SK-N-MC (cell line): ENCODE measurements around the gene SLC5A5.

Source experiments
- DNase-seq: peaks from one replicate; pipeline ENCODE4 v3.0.0-alpha.2; 2011; ENCODE audit warnings: low read depth, low spot score
- H3K27ac ChIP-seq: fragments of 200-600 bp; sonication (generic); 2 replicates; pipeline ENCODE4 v1.5.1; 2016; ENCODE audit warnings: mixed run types
- H3K36me3 ChIP-seq: fragments of 200-600 bp; sonication (generic); 2 replicates; pipeline ENCODE4 v1.6.1; 2017; ENCODE audit warnings: antibody characterized with exemption, low read length, mixed read lengths; ENCODE audit not compliant: insufficient read depth
- H3K4me3 ChIP-seq: fragments of 200-600 bp; sonication (generic); 2 replicates; pipeline ENCODE4 v1.5.1; 2016
- H3K9ac ChIP-seq: fragments of 200-600 bp; sonication (generic); 2 replicates; pipeline ENCODE4 v1.8.0; 2017; ENCODE audit warnings: mixed run types, mixed read lengths; ENCODE audit not compliant: insufficient read length
- H3K9me3 ChIP-seq: fragments of 200-600 bp; sonication (generic); 2 replicates; pipeline ENCODE4 v1.6.1; 2017; ENCODE audit warnings: low read depth, mild to moderate bottlenecking, antibody characterized with exemption, low read length, moderate library complexity, mixed read lengths
- EZH2 ChIP-seq: fragments of 200-600 bp; sonication (generic); IDR thresholded peaks from one replicate; pipeline ENCODE4 v1.6.1; 2017; ENCODE audit warnings: antibody characterized with exemption
- FOXP2 ChIP-seq: optimal IDR thresholded peaks from 2 replicates; pipeline ENCODE3; 2011; ENCODE audit warnings: mild to moderate bottlenecking, moderate library complexity; ENCODE audit not compliant: insufficient read depth; ENCODE audit errors: extremely low read length, control extremely low read depth
- POLR2AphosphoS5 ChIP-seq: IDR thresholded peaks from 2 replicates; pipeline ENCODE4 v1.6.1; 2012; ENCODE audit warnings: mild to moderate bottlenecking, low read depth, low read length, borderline replicate concordance

SLC5A5 gene

DNA sequence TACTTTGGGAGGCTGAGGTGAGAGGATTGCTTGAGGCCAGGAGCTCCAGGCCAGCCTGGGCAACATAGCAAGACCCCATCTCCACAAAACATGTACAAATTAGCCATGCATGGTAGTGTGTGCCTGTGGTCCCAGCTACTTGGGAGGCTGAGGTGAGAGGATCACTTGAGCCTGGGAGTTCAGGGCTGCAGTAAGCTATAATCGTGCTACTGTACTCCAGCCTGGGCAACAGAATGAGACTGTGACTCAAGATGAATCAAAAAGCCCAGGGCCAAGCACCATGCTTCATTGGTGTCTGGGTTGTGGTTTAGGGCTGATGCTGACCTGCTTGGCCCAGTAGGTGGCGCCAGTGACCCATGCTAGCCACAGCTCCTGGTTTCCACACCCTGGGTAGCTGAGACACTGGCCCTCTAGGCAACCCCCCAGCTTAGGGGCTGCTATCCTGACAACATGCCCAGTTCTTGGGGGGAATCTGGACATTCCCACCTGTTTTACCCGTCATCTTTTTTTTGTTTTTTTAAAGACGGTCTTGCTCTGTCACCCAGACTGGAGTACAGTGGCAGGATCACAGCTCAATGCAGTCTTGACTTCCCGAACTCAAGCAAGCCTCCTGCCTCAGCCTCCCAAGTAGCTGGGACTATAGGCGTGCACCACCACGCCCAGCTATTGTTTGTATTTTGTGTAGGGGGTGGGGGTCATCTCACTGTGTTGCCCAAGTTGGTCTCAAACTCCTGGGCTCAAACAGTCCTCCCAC is 66.5 kb downstream of the SLC5A5 start:
- no peak for DNase-seq
- Histone ChIP-seq H3K9ac (no peak overlapping the region), H3K36me3 (no peaks in the 10 kb centered on the region; the same call in 1 of the 2 replicates), H3K9me3 (no peaks in the 10 kb centered on the region), H3K4me3 (no peak overlapping the region), H3K27ac (no peak overlapping the region)
- TF ChIP-seq FOXP2: no peak

DNA sequence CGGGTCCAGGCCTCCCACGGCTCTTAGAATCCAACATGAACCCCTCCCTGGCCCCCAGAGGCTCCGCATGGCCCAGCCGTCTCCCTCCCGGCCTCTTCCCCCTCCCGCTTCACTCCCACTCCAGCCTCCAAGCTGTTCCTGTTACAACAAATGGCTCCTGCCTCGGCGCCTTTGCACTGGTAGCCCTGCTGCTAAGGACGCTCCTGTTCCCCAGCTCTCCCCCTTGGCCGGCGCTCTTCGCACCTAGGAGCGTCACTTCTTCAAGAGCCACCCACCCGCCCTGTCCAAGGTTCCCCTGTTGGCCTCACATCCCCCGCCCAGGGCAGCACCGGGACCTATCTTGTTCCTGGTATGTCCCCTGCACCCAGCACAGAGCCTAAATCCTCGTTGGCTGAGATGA is 70.4 kb downstream of the SLC5A5 start:
- H3K9me3 ChIP-seq: no peaks in the 10 kb centered on the region
- no peak overlapping the region for H3K4me3 ChIP-seq
- no peak for DNase-seq
- no peaks in the 10 kb centered on the region; the same call in 1 of the 2 replicates for H3K36me3 ChIP-seq
- H3K27ac ChIP-seq: no peak overlapping the region
- no peak for TF ChIP-seq FOXP2
- TF ChIP-seq POLR2AphosphoS5: no peak
- TF ChIP-seq EZH2: no peak
- no peak overlapping the region for H3K9ac ChIP-seq

DNA sequence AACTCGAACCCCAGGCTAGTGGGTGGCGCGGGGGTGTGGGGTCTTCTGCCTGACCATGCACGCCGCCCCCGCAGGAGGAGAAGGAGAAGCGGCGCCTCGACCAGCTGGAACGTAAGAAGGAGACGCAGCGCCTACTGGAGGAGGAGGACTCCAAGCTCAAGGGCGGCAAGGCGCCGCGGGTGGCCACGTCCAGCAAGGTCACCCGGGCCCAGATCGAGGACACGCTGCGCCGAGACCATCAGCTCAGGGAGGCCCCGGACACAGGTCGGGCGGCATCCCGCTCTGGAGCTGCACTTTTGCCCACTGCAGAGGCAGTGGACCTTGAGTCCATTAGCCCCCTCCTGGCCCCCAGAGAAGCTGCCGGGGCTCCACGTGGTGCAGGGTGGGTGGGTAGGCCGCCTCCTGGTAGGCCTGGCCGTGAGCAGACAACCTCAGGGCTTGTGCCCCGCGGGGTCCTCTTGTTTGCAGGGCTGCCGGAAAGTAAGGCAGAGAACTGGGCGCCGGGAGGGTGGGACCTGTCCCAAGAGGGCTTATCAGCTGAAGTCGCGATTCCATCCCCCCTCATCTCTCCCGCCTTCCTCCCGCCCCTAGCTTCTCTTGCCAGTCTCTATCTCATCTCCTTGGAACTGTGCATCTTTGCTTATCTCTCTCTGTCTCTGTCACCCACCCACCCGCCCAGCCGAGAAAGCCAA is 71.0 kb downstream of the SLC5A5 start:
- Histone ChIP-seq H3K9me3 (no peaks in the 10 kb centered on the region), H3K9ac (no peak overlapping the region), H3K27ac (no peak overlapping the region), H3K4me3 (no peak overlapping the region), H3K36me3 (no peaks in the 10 kb centered on the region; the same call in 1 of the 2 replicates)
- TF ChIP-seq EZH2: no peak
- no peak for DNase-seq

DNA sequence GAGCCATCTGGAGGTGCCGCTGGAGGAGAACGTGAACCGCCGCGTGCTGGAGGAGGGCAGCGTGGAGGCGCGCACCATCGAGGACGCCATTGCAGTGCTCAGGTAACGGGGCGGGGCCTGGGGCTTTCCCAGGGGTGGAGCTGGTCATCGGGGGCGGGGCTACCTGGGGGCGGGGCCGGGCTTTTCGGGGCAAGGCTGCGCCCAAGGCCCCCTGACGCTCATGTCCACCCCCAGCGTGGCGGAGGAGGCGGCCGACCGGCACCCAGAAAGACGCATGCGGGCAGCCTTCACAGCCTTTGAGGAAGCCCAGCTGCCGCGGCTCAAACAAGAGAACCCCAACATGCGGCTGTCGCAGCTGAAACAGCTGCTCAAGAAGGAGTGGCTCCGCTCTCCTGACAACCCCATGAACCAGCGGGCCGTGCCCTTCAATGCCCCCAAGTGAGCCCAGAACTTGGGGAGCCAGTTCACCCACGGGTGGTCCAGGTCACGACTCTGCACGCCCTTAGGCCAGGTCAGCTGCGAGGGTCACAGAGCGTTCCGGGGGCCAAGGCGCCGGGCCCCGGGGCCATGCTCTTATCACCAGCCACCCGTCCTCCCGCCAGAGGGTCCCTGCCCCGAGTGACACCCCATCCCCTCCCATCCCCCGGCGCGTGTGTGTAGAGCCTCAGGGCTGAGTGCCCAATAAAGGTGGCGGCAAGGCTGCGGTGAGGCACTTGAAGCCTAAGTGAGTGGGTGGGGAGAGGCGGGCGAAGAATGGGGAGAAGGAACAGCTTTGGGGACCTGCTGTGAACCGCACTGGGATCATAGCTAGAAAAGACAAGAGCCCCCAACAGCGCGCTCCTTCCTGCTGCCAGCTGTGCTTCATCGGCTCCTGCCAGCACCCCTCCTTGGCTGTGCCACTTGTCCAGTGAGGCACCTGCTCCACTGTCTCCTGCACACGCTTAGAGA is 71.8 kb downstream of the SLC5A5 start:
- Histone ChIP-seq H3K9me3 (no peaks in the 10 kb centered on the region), H3K9ac (no peak overlapping the region), H3K4me3 (no peak overlapping the region), H3K36me3 (no peaks in the 10 kb centered on the region; the same call in 1 of the 2 replicates), H3K27ac (no peak overlapping the region)
- TF ChIP-seq FOXP2 (no peak), EZH2 (no peak)
- no peak for DNase-seq

DNA sequence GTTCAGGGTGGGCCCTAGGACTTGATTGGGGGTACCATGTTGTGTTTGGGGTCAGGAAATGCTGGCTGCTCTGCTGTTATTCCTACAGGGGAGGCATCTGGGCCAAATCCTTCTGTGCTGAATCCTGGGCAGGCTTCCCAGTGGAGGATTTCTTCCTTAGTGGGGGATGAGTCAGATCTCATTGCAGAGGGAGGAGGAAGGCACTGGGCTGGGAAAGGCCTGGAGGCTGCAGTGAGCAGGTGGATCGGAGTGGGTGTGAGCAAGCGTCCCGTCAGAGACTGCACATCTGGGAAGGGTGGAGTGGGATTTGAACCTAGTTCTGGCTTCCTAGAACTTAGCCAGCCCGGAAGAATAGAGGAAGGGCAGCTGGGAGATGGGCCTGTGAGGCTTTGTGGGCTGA is 72.6 kb downstream of the SLC5A5 start:
- no peak for DNase-seq
- TF ChIP-seq EZH2: no peak
- no peak for TF ChIP-seq FOXP2
- no peak for TF ChIP-seq POLR2AphosphoS5
- Histone ChIP-seq H3K27ac (no peak overlapping the region), H3K4me3 (no peak overlapping the region), H3K36me3 (no peaks in the 10 kb centered on the region; the same call in 1 of the 2 replicates), H3K9ac (no peak overlapping the region), H3K9me3 (no peaks in the 10 kb centered on the region)
